ENCODE measurements around the gene LIPK.

Gene LIPK

GRCh38 chr10:88783724-88784123 is 77.7 kb downstream of the LIPK start:
- Mint-ChIP-seq H3K4me1 (no peaks in the 10 kb centered on the region), H3K27me3 (no peaks in the 10 kb centered on the region), H3K4me3 (no peak overlapping the region), H3K9me3 (no peaks in the 10 kb centered on the region), H3K27ac (no peak overlapping the region), H3K36me3 (no peaks in the 10 kb centered on the region)
- ATAC-seq (replicated peaks) (no peak), DNase-seq (no peak)

DNA sequence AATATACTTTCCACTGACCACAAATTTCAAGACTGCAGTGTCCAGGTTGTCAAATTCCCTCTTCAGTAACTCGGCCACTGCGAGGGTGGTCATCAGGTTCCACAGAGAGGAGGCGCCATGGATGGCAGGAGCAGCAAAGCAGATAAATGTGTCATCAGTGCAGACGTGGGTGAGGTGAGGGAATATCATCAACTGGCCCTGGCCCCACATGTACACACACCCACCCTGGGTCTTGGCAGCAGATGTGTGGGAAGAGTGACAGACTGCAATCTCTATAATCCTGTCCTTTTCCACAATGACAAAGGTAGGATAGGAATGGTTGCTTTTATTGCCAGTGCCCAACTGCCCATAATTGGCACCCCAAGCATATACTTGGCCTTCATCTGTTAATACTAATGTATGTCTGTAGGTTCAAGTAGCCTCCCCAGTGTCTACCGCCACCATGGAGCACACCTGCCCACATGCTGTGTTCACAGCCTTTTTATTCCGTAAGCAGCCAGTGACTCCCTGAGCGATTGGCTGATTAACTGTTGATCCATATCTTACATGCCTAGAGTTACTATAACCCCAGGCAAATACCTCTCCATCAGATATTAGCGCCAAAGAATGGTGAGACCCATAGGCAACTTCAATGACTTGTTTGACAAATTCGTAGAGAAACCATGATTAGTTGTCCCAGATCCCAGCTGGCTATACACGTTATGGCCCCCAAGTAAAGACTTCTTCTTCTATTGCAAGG is 80.2 kb downstream of the LIPK start:
- Mint-ChIP-seq H3K27me3 (no peaks in the 10 kb centered on the region), H3K4me1 (no peaks in the 10 kb centered on the region), H3K9me3 (no peaks in the 10 kb centered on the region), H3K36me3 (no peaks in the 10 kb centered on the region), H3K4me3 (no peak overlapping the region), H3K27ac (no peak overlapping the region)
- DNase-seq (no peak), ATAC-seq (replicated peaks) (no peak)

DNA sequence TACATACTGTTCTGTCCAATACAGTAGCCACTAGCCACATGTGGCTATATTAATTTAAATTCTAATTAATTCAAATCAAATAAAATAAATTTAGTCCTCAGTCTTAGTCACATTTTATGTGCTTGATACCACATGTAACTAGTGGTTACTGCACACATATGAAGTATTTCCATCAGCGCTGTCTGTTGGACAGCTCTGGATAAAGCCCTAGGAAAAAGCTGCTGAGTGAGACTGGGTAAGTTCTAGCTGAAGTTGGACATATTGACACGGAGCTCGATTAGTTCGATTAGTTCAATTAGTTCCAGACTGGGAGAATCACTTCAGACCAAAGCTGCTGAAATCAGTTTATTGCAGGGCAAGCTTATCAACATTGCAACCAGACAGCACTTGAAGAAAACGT is 81.4 kb downstream of the LIPK start:
- H3K27me3 Mint-ChIP-seq, result no peaks in the 10 kb centered on the region
- no peak for DNase-seq
- ATAC-seq (replicated peaks), result no peak
- no peak overlapping the region for H3K27ac Mint-ChIP-seq
- no peak overlapping the region for H3K4me3 Mint-ChIP-seq
- no peaks in the 10 kb centered on the region for H3K36me3 Mint-ChIP-seq
- peaks cover 0 to under 1% of the 10 kb centered on the region in 2 donors for H3K4me1 Mint-ChIP-seq
- no peaks in the 10 kb centered on the region for H3K9me3 Mint-ChIP-seq

DNA sequence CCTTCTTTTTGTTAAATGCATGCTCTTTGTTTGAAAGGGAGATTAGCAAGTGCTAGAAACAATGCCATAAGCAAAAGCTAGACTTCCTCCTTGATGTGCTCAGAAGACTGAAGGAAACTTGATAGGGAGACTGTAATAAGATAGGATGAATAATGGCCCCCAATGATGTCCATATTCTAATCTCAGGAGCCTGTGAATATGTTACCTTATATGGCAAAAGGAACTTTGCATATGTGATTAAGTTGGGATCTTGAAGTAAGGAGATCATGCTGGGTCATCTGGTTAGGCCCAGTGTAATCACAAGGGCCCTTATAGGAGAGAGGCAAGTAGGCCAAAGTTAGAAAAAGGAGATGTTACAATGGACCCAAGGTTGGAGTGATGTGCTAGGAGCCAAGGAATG is 82.9 kb downstream of the LIPK start:
- Mint-ChIP-seq H3K9me3 (no peaks in the 10 kb centered on the region), H3K4me3 (no peak overlapping the region), H3K36me3 (no peaks in the 10 kb centered on the region), H3K4me1 (peaks cover 4 to 7% of the 10 kb centered on the region in 2 donors), H3K27me3 (no peaks in the 10 kb centered on the region), H3K27ac (no peak overlapping the region)
- no peak for DNase-seq
- no peak for ATAC-seq (replicated peaks)

DNA sequence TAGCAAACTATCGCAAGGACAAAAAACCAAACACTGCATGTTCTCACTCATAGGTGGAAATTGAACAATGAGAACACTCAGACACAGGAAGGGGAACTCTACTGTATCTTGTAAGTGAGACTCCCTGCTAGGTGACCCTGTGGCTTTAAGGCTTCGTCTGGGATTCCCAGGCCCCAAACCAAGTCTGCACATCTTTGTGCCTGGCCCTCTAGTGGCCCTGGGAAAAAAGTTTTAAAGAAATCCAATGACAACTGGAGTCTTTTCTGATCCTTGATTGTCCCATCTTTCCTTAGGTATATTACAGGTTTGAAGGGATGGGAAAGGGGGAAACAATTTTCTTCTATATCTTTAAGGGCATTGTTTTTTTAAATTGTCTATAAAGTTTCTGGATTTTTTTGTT is 85.9 kb downstream of the LIPK start:
- ATAC-seq (replicated peaks), result peak; percentile 69 to 74
- H3K4me1 Mint-ChIP-seq, result peaks cover 4 to 11% of the 10 kb centered on the region in 2 donors
- H3K27ac Mint-ChIP-seq, result no peak overlapping the region
- H3K4me3 Mint-ChIP-seq, result no peak overlapping the region
- no peak for DNase-seq
- H3K9me3 Mint-ChIP-seq, result no peaks in the 10 kb centered on the region
- H3K27me3 Mint-ChIP-seq, result no peaks in the 10 kb centered on the region
- H3K36me3 Mint-ChIP-seq, result no peaks in the 10 kb centered on the region

- Mint-ChIP-seq H3K4me3 (no peak overlapping the region), H3K27ac (no peak overlapping the region)
- ATAC-seq (replicated peaks), result peak; percentile 56 to 74
These were observed 86.6 kb downstream of the LIPK start for GRCh38 chr10:88792661-88793060.

GRCh38 chr10:88793712-88794299 is 87.8 kb downstream of the LIPK start:
- ATAC-seq (replicated peaks) (peak; percentile 76 to 82), DNase-seq (no peak)
- no peaks in the 10 kb centered on the region for H3K9me3 Mint-ChIP-seq
- peaks cover 4 to 11% of the 10 kb centered on the region in 2 donors for H3K4me1 Mint-ChIP-seq
- H3K27ac Mint-ChIP-seq, result no peak overlapping the region
- no peaks in the 10 kb centered on the region for H3K36me3 Mint-ChIP-seq
- peak overlapping the region in 1 of 2 donors; percentile 43 for H3K4me3 Mint-ChIP-seq
- H3K27me3 Mint-ChIP-seq, result peaks cover 0 to 6% of the 10 kb centered on the region in 2 donors

More at GRCh38 chr10:88792661-88793060, 86.6 kb downstream of the LIPK start:
- Mint-ChIP-seq H3K4me1 (peaks cover 4 to 11% of the 10 kb centered on the region in 2 donors), H3K9me3 (no peaks in the 10 kb centered on the region), H3K36me3 (no peaks in the 10 kb centered on the region), H3K27me3 (no peaks in the 10 kb centered on the region)
- DNase-seq, result no peak

GRCh38 chr10:88794731-88795130 is 88.7 kb downstream of the LIPK start:
- Mint-ChIP-seq H3K27ac (no peak overlapping the region), H3K36me3 (no peaks in the 10 kb centered on the region), H3K9me3 (no peaks in the 10 kb centered on the region), H3K27me3 (peaks cover 0 to 6% of the 10 kb centered on the region in 2 donors), H3K4me1 (peaks cover 4 to 11% of the 10 kb centered on the region in 2 donors), H3K4me3 (no peak overlapping the region)
- ATAC-seq (replicated peaks) (no peak), DNase-seq (no peak)

GRCh38 chr10:88800152-88801125 is 94.4 kb downstream of the LIPK start:
- Mint-ChIP-seq H3K27me3 (peaks cover 0 to 6% of the 10 kb centered on the region in 2 donors), H3K4me3 (no peak overlapping the region), H3K9me3 (no peaks in the 10 kb centered on the region), H3K27ac (no peak overlapping the region), H3K4me1 (no peaks in the 10 kb centered on the region), H3K36me3 (no peaks in the 10 kb centered on the region)
- ATAC-seq (replicated peaks) (no peak), DNase-seq (no peak)

All from stimulated activated naive B cell treated with anti-CD40 and anti-IgM and Interleukin-4, amounts not matched to agents 10 μg/mL and 1 μg/mL and 100 μg/mL, for 72 hours (primary cell).